Immature natural killer cell (primary cell): ENCODE measurements around the gene LRP10. TPM values are rescaled to one million over a fixed set of nuclear protein-coding genes. Genes with fewer than 3 reads are reported as not detected.
A peak's percentile ranks its signal among the peaks of the same experiment; 100 is the strongest.
"Not testable (repeated sequence)": the region's sequence is repeated elsewhere in the genome, so short reads cannot be mapped to it uniquely, and the experiment has no call there.

ENCODE experiments used
- DNase-seq, 3 donors: peaks; one replicate each; pipeline ENCODE4 v3.0.0; 2022; ENCODE audit warnings: mixed read lengths in 1 of 3
- H3K27ac Mint-ChIP-seq, 6 donors: one replicate each; pipeline ENCODE4 v1.8.0; 2020; ENCODE audit warnings: mixed read lengths in 6 of 6, mild to moderate bottlenecking in 5 of 6, inconsistent platforms in 4 of 6, moderate library complexity in 3 of 6
- H3K27me3 Mint-ChIP-seq, 3 donors: one replicate each; pipeline ENCODE4 v1.8.0; 2020 to 2021; ENCODE audit warnings: low read depth in 3 of 3, mild to moderate bottlenecking in 3 of 3, mixed read lengths in 3 of 3, moderate library complexity in 3 of 3, inconsistent platforms in 1 of 3
- H3K36me3 Mint-ChIP-seq, 3 donors: one replicate each; pipeline ENCODE4 v1.8.0; 2020; ENCODE audit warnings: mixed read lengths in 3 of 3, inconsistent platforms in 2 of 3, mild to moderate bottlenecking in 2 of 3
- H3K4me1 Mint-ChIP-seq, 2 donors: one replicate each; pipeline ENCODE4 v1.8.0; 2020; ENCODE audit warnings: inconsistent platforms in 2 of 2, mild to moderate bottlenecking in 2 of 2, mixed read lengths in 2 of 2, moderate library complexity in 1 of 2
- H3K4me3 Mint-ChIP-seq, 5 donors: one replicate each; pipeline ENCODE4 v1.8.0; 2020; ENCODE audit warnings: mild to moderate bottlenecking in 5 of 5, mixed read lengths in 5 of 5, inconsistent platforms in 3 of 5, moderate library complexity in 3 of 5
- H3K9me3 Mint-ChIP-seq, 6 donors: one replicate each; pipeline ENCODE4 v1.8.0; 2020; ENCODE audit warnings: mild to moderate bottlenecking in 6 of 6, mixed read lengths in 6 of 6, inconsistent platforms in 4 of 6, moderate library complexity in 3 of 6
- polyA plus RNA-seq, 3 donors: library from polyadenylated mRNA; unstranded; fragments of 300-500 nt; fragmentation: Illumina TruSeq; gene quantifications; one replicate each; pipeline ENCODE4 v1.2.3, GENCODE V29; 2021

LRP10 gene
- polyA plus RNA-seq, 3 donors from 2014 or later = 74.6 to 146 (median 136) TPM

GRCh38 chr14:22847661-22848341 lies 23.7 kb upstream of the LRP10 start:
- no peak overlapping the region for H3K27ac Mint-ChIP-seq
- DNase-seq = no peak
- H3K9me3 Mint-ChIP-seq = no peaks in the 10 kb centered on the region
- H3K4me1 Mint-ChIP-seq = peaks cover 1 to 2% of the 10 kb centered on the region in 2 donors
- H3K27me3 Mint-ChIP-seq = peaks cover 6 to 11% (median 9%) of the 10 kb centered on the region in 3 donors
- H3K36me3 Mint-ChIP-seq = no peaks in the 10 kb centered on the region
- no peak overlapping the region for H3K4me3 Mint-ChIP-seq

- no peak for DNase-seq
- H3K4me3 Mint-ChIP-seq = no peak overlapping the region
- H3K9me3 Mint-ChIP-seq = no peaks in the 10 kb centered on the region
- H3K27ac Mint-ChIP-seq = no peak overlapping the region
- H3K4me1 Mint-ChIP-seq = peaks cover 7 to 8% of the 10 kb centered on the region in 2 donors
- H3K27me3 Mint-ChIP-seq = peaks cover 8 to 14% (median 13%) of the 10 kb centered on the region in 3 donors
- H3K36me3 Mint-ChIP-seq = no peaks in the 10 kb centered on the region
These were observed 23.0 kb upstream of the LRP10 start for GRCh38 chr14:22848351-22849164.

- Mint-ChIP-seq H3K4me1 (peaks cover 7 to 8% of the 10 kb centered on the region in 2 donors), H3K4me3 (no peak overlapping the region), H3K9me3 (no peaks in the 10 kb centered on the region), H3K27ac (no peak overlapping the region), H3K27me3 (peaks cover 9 to 16% (median 16%) of the 10 kb centered on the region in 3 donors), H3K36me3 (no peaks in the 10 kb centered on the region)
- no peak for DNase-seq
These were observed 22.2 kb upstream of the LRP10 start for GRCh38 chr14:22849212-22849819.

- no peak overlapping the region for H3K27ac Mint-ChIP-seq
- peaks cover 0 to 1% (median 0%) of the 10 kb centered on the region in 6 donors for H3K9me3 Mint-ChIP-seq
- H3K4me3 Mint-ChIP-seq = no peak overlapping the region
These were observed 20.4 kb upstream of the LRP10 start for GRCh38 chr14:22850944-22851764.

GRCh38 chr14:22852178-22852577 lies 19.4 kb upstream of the LRP10 start:
- not testable (repeated sequence) for H3K4me3 Mint-ChIP-seq, H3K36me3 Mint-ChIP-seq, H3K4me1 Mint-ChIP-seq, DNase-seq, H3K9me3 Mint-ChIP-seq, H3K27ac Mint-ChIP-seq
- peaks cover 8 to 20% (median 16%) of the 10 kb centered on the region in 3 donors for H3K27me3 Mint-ChIP-seq

More at GRCh38 chr14:22850944-22851764, 20.4 kb upstream of the LRP10 start:
- Mint-ChIP-seq H3K27me3 (peaks cover 8 to 20% (median 19%) of the 10 kb centered on the region in 3 donors), H3K36me3 (peaks cover 0 to under 1% (median 0%) of the 10 kb centered on the region in 3 donors), H3K4me1 (peaks cover 7 to 8% of the 10 kb centered on the region in 2 donors)
- peak in 1 of 3 donors; percentile 16 for DNase-seq

- DNase-seq = no peak
- Mint-ChIP-seq H3K9me3 (peaks cover 0 to 4% (median 0%) of the 10 kb centered on the region in 6 donors), H3K4me3 (peak overlapping the region in 1 of 5 donors; percentile 81), H3K27me3 (peaks cover 8 to 20% (median 16%) of the 10 kb centered on the region in 3 donors), H3K4me1 (peaks cover 7 to 8% of the 10 kb centered on the region in 2 donors), H3K27ac (peak overlapping the region in 1 of 6 donors; percentile 49), H3K36me3 (peaks cover 0 to 3% (median 0%) of the 10 kb centered on the region in 3 donors)
These were observed 19.0 kb upstream of the LRP10 start for GRCh38 chr14:22852599-22852939.

GRCh38 chr14:22852940-22853767 lies 18.4 kb upstream of the LRP10 start:
- Mint-ChIP-seq H3K36me3 (peaks cover 0 to 3% (median 0%) of the 10 kb centered on the region in 3 donors), H3K27ac (peak overlapping the region in 3 of 6 donors; percentile 22 to 62 (median 49)), H3K4me1 (peaks cover 10 to 12% of the 10 kb centered on the region in 2 donors), H3K9me3 (peaks cover 0 to 4% (median 0%) of the 10 kb centered on the region in 6 donors), H3K27me3 (peaks cover 10 to 20% (median 14%) of the 10 kb centered on the region in 3 donors), H3K4me3 (peak overlapping the region; percentile 73 to 82 (median 82))
- DNase-seq = peak; percentile 82 to 84 (median 82)

GRCh38 chr14:22854296-22854695 lies 17.2 kb upstream of the LRP10 start:
- H3K4me1 Mint-ChIP-seq = peaks cover 16 to 19% of the 10 kb centered on the region in 2 donors
- H3K4me3 Mint-ChIP-seq, DNase-seq, H3K9me3 Mint-ChIP-seq, H3K36me3 Mint-ChIP-seq, H3K27ac Mint-ChIP-seq: not testable (repeated sequence)
- peaks cover 16 to 21% (median 21%) of the 10 kb centered on the region in 3 donors for H3K27me3 Mint-ChIP-seq

GRCh38 chr14:22854963-22855724 lies 16.4 kb upstream of the LRP10 start:
- Mint-ChIP-seq H3K4me3 (peak overlapping the region in 2 of 5 donors; percentile 9 to 29), H3K9me3 (peaks cover 0 to 4% (median 0%) of the 10 kb centered on the region in 6 donors), H3K36me3 (peaks cover 0 to 3% (median 0%) of the 10 kb centered on the region in 3 donors), H3K4me1 (peaks cover 16 to 19% of the 10 kb centered on the region in 2 donors), H3K27ac (no peak overlapping the region), H3K27me3 (peaks cover 19 to 26% (median 20%) of the 10 kb centered on the region in 3 donors)
- DNase-seq = no peak

- Mint-ChIP-seq H3K27ac (no peak overlapping the region), H3K4me1 (peaks cover 15 to 19% of the 10 kb centered on the region in 2 donors), H3K27me3 (peaks cover 19 to 25% (median 25%) of the 10 kb centered on the region in 3 donors), H3K9me3 (peaks cover 0 to 4% (median 0%) of the 10 kb centered on the region in 6 donors), H3K36me3 (peaks cover 0 to 3% (median 0%) of the 10 kb centered on the region in 3 donors), H3K4me3 (no peak overlapping the region)
- no peak for DNase-seq
These were observed 15.1 kb upstream of the LRP10 start for GRCh38 chr14:22856428-22856827.

GRCh38 chr14:22860377-22860776 lies 11.2 kb upstream of the LRP10 start:
- not testable (repeated sequence) for H3K36me3 Mint-ChIP-seq, H3K27ac Mint-ChIP-seq, H3K9me3 Mint-ChIP-seq, H3K4me3 Mint-ChIP-seq, DNase-seq
- peaks cover 13 to 33% (median 31%) of the 10 kb centered on the region in 3 donors for H3K27me3 Mint-ChIP-seq
- H3K4me1 Mint-ChIP-seq = peaks cover 8 to 12% of the 10 kb centered on the region in 2 donors

GRCh38 chr14:22861651-22862050 lies 9.9 kb upstream of the LRP10 start:
- peaks cover 13 to 34% (median 32%) of the 10 kb centered on the region in 3 donors for H3K27me3 Mint-ChIP-seq
- no peak overlapping the region for H3K27ac Mint-ChIP-seq
- peaks cover 0 to 4% (median 0%) of the 10 kb centered on the region in 3 donors for H3K36me3 Mint-ChIP-seq
- H3K9me3 Mint-ChIP-seq = no peaks in the 10 kb centered on the region
- peaks cover 8 to 12% of the 10 kb centered on the region in 2 donors for H3K4me1 Mint-ChIP-seq
- no peak for DNase-seq
- H3K4me3 Mint-ChIP-seq = no peak overlapping the region
